ENCODE results near the gene XCR1. TPM values are rescaled to one million over a fixed set of nuclear protein-coding genes. Genes with fewer than 3 reads are reported as not detected.

Gene XCR1
- total and polyA plus RNA-seq, 2 donors (not counting 1 experiment from before 2014, with no cell fraction given): 0.01 TPM; not detected in 1

- Histone ChIP-seq H3K27me3 (replicated peaks in 1 of 4; ENCODE audit: control extremely low read depth in 1 of 4, control insufficient read depth in 3 of 4, insufficient read depth in 4 of 4, low read length in 3 of 4) (no peaks in the 10 kb centered on the region), H3K9me3 (ENCODE audit: control extremely low read depth in 1 of 3, control insufficient read depth in 2 of 3, insufficient read depth in 1 of 3, low read length in 2 of 3) (no peaks in the 10 kb centered on the region), H3K4me2 (replicated peaks; ENCODE audit: low read depth, low read length, poor library complexity, severe bottlenecking) (no peak overlapping the region), H3K9ac (ENCODE audit: low read length) (no peak overlapping the region), H3K36me3 (replicated peaks in 1 of 2; ENCODE audit: control extremely low read depth in 1 of 2, control insufficient read depth in 1 of 2, extremely low read depth in 1 of 2, insufficient read depth in 2 of 2, low read length in 1 of 2) (no peaks in the 10 kb centered on the region), H4K20me1 (ENCODE audit: control insufficient read depth, insufficient read depth, low read length, poor library complexity, severe bottlenecking) (no peaks in the 10 kb centered on the region), H3K4me3 (ENCODE audit: control extremely low read depth in 1 of 5, extremely low read depth in 1 of 5, insufficient read depth in 1 of 5, low read depth in 2 of 5, low read length in 4 of 5) (no peak overlapping the region), H2AFZ (ENCODE audit: insufficient read depth, low read depth, low read length, poor library complexity, severe bottlenecking) (no peak overlapping the region), H3K4me1 (ENCODE audit: control insufficient read depth in 2 of 2, insufficient read depth in 2 of 2, low read length in 2 of 2) (no peaks in the 10 kb centered on the region), H3K79me2 (ENCODE audit: control insufficient read depth, insufficient read depth, low read length) (no peaks in the 10 kb centered on the region), H3K27ac (ENCODE audit: low read length in 2 of 2) (no peak overlapping the region)
- DNase-seq (no peak), ATAC-seq (ENCODE audit: low read depth) (no peak)
- H3K27me3 Mint-ChIP-seq: peaks cover 5% of the 10 kb centered on the region
- H3K4me3 Mint-ChIP-seq: no peak overlapping the region
- intact Hi-C loops (cut with micrococcal nuclease): no loop called here
- TF ChIP-seq CTCF (IDR thresholded peaks at IDR 0.05) (no peak), EZH2 (IDR thresholded peaks at IDR 0.05; ENCODE audit: borderline replicate concordance, insufficient read depth, low read depth, low read length, poor library complexity, severe bottlenecking) (no peak)
- H3K9me3 Mint-ChIP-seq (ENCODE audit: insufficient read depth): no peaks in the 10 kb centered on the region
- no peak overlapping the region for H3K27ac Mint-ChIP-seq
- H3K4me1 Mint-ChIP-seq: peaks cover 3% of the 10 kb centered on the region
- ChIA-PET CTCF (no interaction called here), POLR2A (no interaction called here)
- no CpG with 5 or more reads among the region's 2 CpGs for WGBS (ENCODE audit: insufficient coverage)
These were observed 44.1 kb upstream of the XCR1 start for GRCh38 chr3:46071222-46071858.

GRCh38 chr3:46070595-46071093 is 43.4 kb upstream of the XCR1 start:
- POLR2A ChIA-PET: no interaction called here
- peaks cover under 1 to 1% of the 10 kb centered on the region in 2 donors for H3K4me1 ChIP-seq (ENCODE audit: control insufficient read depth in 2 of 2, insufficient read depth in 2 of 2, low read length in 2 of 2)
- Mint-ChIP-seq H3K4me3 (no peak overlapping the region), H3K27me3 (peaks cover 5% of the 10 kb centered on the region), H3K27ac (no peak overlapping the region), H3K9me3 (ENCODE audit: insufficient read depth) (no peaks in the 10 kb centered on the region), H3K4me1 (peaks cover 3% of the 10 kb centered on the region)
- H3K27me3 ChIP-seq (replicated peaks in 1 of 4; ENCODE audit: control extremely low read depth in 1 of 4, control insufficient read depth in 3 of 4, insufficient read depth in 4 of 4, low read length in 3 of 4): no peaks in the 10 kb centered on the region
- ATAC-seq (ENCODE audit: low read depth) (no peak), DNase-seq (no peak)
- H3K9me3 ChIP-seq (ENCODE audit: control extremely low read depth in 1 of 3, control insufficient read depth in 2 of 3, insufficient read depth in 1 of 3, low read length in 2 of 3): no peaks in the 10 kb centered on the region
- H3K4me3 ChIP-seq (ENCODE audit: control extremely low read depth in 1 of 5, extremely low read depth in 1 of 5, insufficient read depth in 1 of 5, low read depth in 2 of 5, low read length in 4 of 5): no peak overlapping the region
- H3K4me2 ChIP-seq (replicated peaks; ENCODE audit: low read depth, low read length, poor library complexity, severe bottlenecking): no peak overlapping the region
- no peak overlapping the region for H2AFZ ChIP-seq (ENCODE audit: insufficient read depth, low read depth, low read length, poor library complexity, severe bottlenecking)
- H3K9ac ChIP-seq (ENCODE audit: low read length): no peak overlapping the region
- CTCF ChIA-PET: interaction anchor here (0.5 to 6.8 kb wide), 2 partner anchors 7 to 11 kb away, joined by 3 to 58 read pairs; no protein-coding TSS in a partner anchor
- no peak overlapping the region for H3K27ac ChIP-seq (ENCODE audit: low read length in 2 of 2)
- H4K20me1 ChIP-seq (ENCODE audit: control insufficient read depth, insufficient read depth, low read length, poor library complexity, severe bottlenecking): no peaks in the 10 kb centered on the region
- WGBS (ENCODE audit: insufficient coverage): no CpG with 5 or more reads among the region's 1 CpG
- H3K79me2 ChIP-seq (ENCODE audit: control insufficient read depth, insufficient read depth, low read length): no peaks in the 10 kb centered on the region
- intact Hi-C loops (cut with micrococcal nuclease): no loop called here
- TF ChIP-seq CTCF (IDR thresholded peaks at IDR 0.05) (no peak), EZH2 (IDR thresholded peaks at IDR 0.05; ENCODE audit: borderline replicate concordance, insufficient read depth, low read depth, low read length, poor library complexity, severe bottlenecking) (no peak)
- H3K36me3 ChIP-seq (replicated peaks in 1 of 2; ENCODE audit: control extremely low read depth in 1 of 2, control insufficient read depth in 1 of 2, extremely low read depth in 1 of 2, insufficient read depth in 2 of 2, low read length in 1 of 2): no peaks in the 10 kb centered on the region

Measured in B cell (primary cell).